ENCODE results near the gene CUX1.

DNA sequence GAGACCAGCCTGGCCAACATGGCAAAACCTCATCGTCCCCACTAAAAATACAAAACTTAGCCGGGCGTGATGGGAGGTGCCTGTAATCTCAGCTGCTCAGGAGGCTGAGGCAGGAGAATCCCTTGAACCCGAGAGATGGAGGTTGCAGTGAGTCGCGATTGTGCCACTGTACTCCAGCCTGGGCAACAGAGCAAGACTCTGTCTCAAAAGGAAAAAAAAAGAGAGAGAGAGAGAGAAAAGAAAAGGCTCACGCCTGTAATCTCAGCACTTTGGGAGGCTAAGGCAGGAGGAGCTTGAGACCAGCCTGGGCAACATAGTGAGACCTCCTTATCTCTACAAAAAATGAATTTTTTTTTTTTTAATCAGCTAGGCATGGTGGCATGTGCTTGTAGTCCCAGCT lies 157.6 kb downstream of the CUX1 start:
- TF ChIP-seq, protein P1, sequence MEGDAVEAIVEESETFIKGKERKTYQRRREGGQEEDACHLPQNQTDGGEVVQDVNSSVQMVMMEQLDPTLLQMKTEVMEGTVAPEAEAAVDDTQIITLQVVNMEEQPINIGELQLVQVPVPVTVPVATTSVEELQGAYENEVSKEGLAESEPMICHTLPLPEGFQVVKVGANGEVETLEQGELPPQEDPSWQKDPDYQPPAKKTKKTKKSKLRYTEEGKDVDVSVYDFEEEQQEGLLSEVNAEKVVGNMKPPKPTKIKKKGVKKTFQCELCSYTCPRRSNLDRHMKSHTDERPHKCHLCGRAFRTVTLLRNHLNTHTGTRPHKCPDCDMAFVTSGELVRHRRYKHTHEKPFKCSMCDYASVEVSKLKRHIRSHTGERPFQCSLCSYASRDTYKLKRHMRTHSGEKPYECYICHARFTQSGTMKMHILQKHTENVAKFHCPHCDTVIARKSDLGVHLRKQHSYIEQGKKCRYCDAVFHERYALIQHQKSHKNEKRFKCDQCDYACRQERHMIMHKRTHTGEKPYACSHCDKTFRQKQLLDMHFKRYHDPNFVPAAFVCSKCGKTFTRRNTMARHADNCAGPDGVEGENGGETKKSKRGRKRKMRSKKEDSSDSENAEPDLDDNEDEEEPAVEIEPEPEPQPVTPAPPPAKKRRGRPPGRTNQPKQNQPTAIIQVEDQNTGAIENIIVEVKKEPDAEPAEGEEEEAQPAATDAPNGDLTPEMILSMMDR (IDR thresholded peaks at IDR 0.05): no peak
- TF ChIP-seq POLR2A (IDR thresholded peaks at IDR 0.05): no peak

All from body of pancreas (tissue), 4 donors.